Right atrium auricular region (tissue), 2 donors: Measurements from ENCODE around the gene NPHP4. TPM values are rescaled to one million over a fixed set of nuclear protein-coding genes. Genes with fewer than 3 reads are reported as not detected.

Experiments
- DNase-seq: peaks from one replicate; pipeline ENCODE4 v3.0.0-alpha.2; 2019; ENCODE audit warnings: low spot score
- H3K27ac ChIP-seq, 2 donors: fragments of 200-600 bp; sonication (generic); 1 replicate in 1 of 2; 2 replicates in 1 of 2; pipeline ENCODE4 v1.5.1; 2016 to 2019
- H3K27me3 ChIP-seq, 2 donors: fragments of 200-600 bp; sonication (generic); one replicate each; pipeline versions ENCODE4 v1.5.1 to v1.6.0; 2017 to 2019
- H3K36me3 ChIP-seq: fragments of 200-600 bp; sonication (generic); one replicate; pipeline ENCODE4 v1.5.1; 2016
- H3K4me1 ChIP-seq, 2 donors: fragments of 200-600 bp; sonication (generic); one replicate each; pipeline versions ENCODE4 v1.5.1 to v1.6.0; 2017 to 2019
- H3K4me3 ChIP-seq, 2 donors: fragments of 200-600 bp; sonication (generic); 1 replicate in 1 of 2; 2 replicates in 1 of 2; pipeline ENCODE4 v1.5.1; 2017 to 2019; ENCODE audit warnings: mild to moderate bottlenecking in 1 of 2, moderate library complexity in 1 of 2
- H3K9me3 ChIP-seq, 2 donors: fragments of 200-600 bp; sonication (generic); one replicate each; pipeline ENCODE4 v1.5.1; 2019
- CTCF ChIP-seq, 2 donors: fragments of 200-600 bp; sonication (generic); IDR thresholded peaks; one replicate each; pipeline ENCODE4 v1.5.1; 2019; ENCODE audit warnings: antibody characterized with exemption in 2 of 2
- total RNA-seq, 2 donors: library from RNA; depleted of rRNA; stranded (reverse); fragments of >200 nt; gene quantifications; one replicate each; pipeline ENCODE4 v1.1.0, GENCODE V29; 2016

The NPHP4 gene
- total RNA-seq, 2 donors from 2014 or later = 3.0 to 4.3 TPM

GRCh38 chr1:5961601-5962000 lies 30.6 kb downstream of the NPHP4 start:
- Histone ChIP-seq H3K4me1 (no peaks in the 10 kb centered on the region), H3K27ac (no peak overlapping the region), H3K27me3 (no peaks in the 10 kb centered on the region), H3K36me3 (peaks cover 3% of the 10 kb centered on the region), H3K9me3 (no peaks in the 10 kb centered on the region), H3K4me3 (no peak overlapping the region)
- no peak for DNase-seq
- TF ChIP-seq CTCF (IDR thresholded peaks at IDR 0.05) = no peak

DNA sequence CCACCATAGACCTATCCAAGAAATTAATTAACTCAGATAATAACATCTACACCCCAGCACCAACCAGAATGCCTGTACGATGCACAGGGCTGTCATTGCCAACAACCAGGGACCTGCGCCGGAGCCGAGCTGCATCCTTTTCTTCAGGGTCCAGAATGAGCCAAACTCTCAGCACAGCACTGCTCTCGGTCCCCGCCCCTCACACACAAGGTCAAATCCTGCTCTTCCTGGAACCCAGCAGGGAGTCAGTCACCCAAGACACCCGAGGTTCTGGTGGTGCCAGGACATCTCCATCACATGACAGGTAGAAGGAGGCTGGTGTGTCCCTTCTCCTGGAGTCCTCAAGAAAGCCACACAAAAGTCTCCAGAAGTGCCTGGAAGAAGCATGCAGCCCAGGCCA lies 31.9 kb downstream of the NPHP4 start:
- no peaks in the 10 kb centered on the region for H3K9me3 ChIP-seq
- H3K27me3 ChIP-seq = no peaks in the 10 kb centered on the region
- no peak overlapping the region for H3K4me3 ChIP-seq
- H3K36me3 ChIP-seq = peaks cover 5% of the 10 kb centered on the region
- no peak for TF ChIP-seq CTCF (IDR thresholded peaks at IDR 0.05)
- no peak overlapping the region for H3K27ac ChIP-seq
- no peak for DNase-seq
- no peaks in the 10 kb centered on the region for H3K4me1 ChIP-seq

DNA sequence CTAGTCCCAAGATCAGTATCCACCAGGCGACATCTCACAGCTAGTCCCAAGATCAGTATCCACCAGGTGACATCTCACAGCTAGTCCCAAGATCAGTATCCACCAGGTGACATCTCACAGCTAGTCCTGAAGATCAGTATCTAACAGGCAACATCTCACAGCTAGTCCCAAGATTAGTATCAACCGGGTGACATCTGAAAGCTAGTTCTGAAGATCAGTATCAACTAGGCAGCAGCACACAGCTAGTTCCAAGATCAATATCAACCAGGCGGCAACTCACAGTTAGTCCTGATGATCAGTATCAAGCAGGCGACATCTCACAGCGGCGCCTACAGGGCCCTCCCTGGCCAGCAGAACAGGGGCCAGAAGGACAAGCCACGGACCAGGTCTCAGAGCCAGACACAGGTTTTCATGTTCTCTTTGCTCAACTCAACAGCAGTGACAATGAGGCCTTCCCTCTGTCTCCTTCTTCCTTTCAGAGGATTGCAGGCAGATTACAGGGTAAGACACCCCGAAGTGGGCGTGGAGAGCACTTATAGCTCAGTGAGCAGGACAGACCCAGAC lies 32.5 kb downstream of the NPHP4 start:
- TF ChIP-seq CTCF (IDR thresholded peaks at IDR 0.05) = no peak
- peaks cover 7% of the 10 kb centered on the region for H3K36me3 ChIP-seq
- H3K27ac ChIP-seq = no peak overlapping the region
- no peaks in the 10 kb centered on the region for H3K9me3 ChIP-seq
- no peaks in the 10 kb centered on the region for H3K4me1 ChIP-seq
- DNase-seq = no peak
- H3K4me3 ChIP-seq = no peak overlapping the region
- H3K27me3 ChIP-seq = no peaks in the 10 kb centered on the region

- no peak for TF ChIP-seq CTCF (IDR thresholded peaks at IDR 0.05)
- no peaks in the 10 kb centered on the region for H3K9me3 ChIP-seq
- H3K4me1 ChIP-seq = no peaks in the 10 kb centered on the region
- no peaks in the 10 kb centered on the region for H3K27me3 ChIP-seq
- H3K36me3 ChIP-seq = peaks cover 7% of the 10 kb centered on the region
- no peak overlapping the region for H3K4me3 ChIP-seq
- H3K27ac ChIP-seq = no peak overlapping the region
- no peak for DNase-seq
Measured at GRCh38 chr1:5959087-5959486, 33.1 kb downstream of the NPHP4 start.

GRCh38 chr1:5956022-5956830 lies 36.0 kb downstream of the NPHP4 start:
- Histone ChIP-seq H3K36me3 (peaks cover 14% of the 10 kb centered on the region), H3K9me3 (no peaks in the 10 kb centered on the region), H3K4me1 (no peaks in the 10 kb centered on the region), H3K27me3 (no peaks in the 10 kb centered on the region), H3K4me3 (no peak overlapping the region), H3K27ac (no peak overlapping the region)
- no peak for TF ChIP-seq CTCF (IDR thresholded peaks at IDR 0.05)
- DNase-seq = no peak
